Measurements from ENCODE around the gene PPP1R9A.

PPP1R9A gene

GRCh38 chr7:95026421-95027072, 119.2 kb downstream of the PPP1R9A start:
- in situ Hi-C loops (cut with HindIII; ENCODE audit: low sequenced_read_pairs): no loop called here

GRCh38 chr7:95027234-95027872, 120.0 kb downstream of the PPP1R9A start:
- in situ Hi-C loops (cut with HindIII; ENCODE audit: low sequenced_read_pairs): no loop called here

GRCh38 chr7:95028683-95029082, 121.3 kb downstream of the PPP1R9A start:
- in situ Hi-C loops (cut with HindIII; ENCODE audit: low sequenced_read_pairs): no loop called here

GRCh38 chr7:95035295-95035694, 127.9 kb downstream of the PPP1R9A start:
- in situ Hi-C loops (cut with HindIII; ENCODE audit: low sequenced_read_pairs): no loop called here

GRCh38 chr7:95041031-95041430, 133.6 kb downstream of the PPP1R9A start:
- in situ Hi-C loops (cut with HindIII; ENCODE audit: low sequenced_read_pairs): no loop called here

- in situ Hi-C loops (cut with HindIII; ENCODE audit: low sequenced_read_pairs): no loop called here
These were observed 138.0 kb downstream of the PPP1R9A start for GRCh38 chr7:95045236-95045923.

- in situ Hi-C loops (cut with HindIII; ENCODE audit: low sequenced_read_pairs): no loop called here
These were observed 139.3 kb downstream of the PPP1R9A start for GRCh38 chr7:95046494-95047240.

- in situ Hi-C loops (cut with HindIII; ENCODE audit: low sequenced_read_pairs): no loop called here
These were observed 139.9 kb downstream of the PPP1R9A start for GRCh38 chr7:95047291-95047690.

GRCh38 chr7:95052566-95053094, 145.2 kb downstream of the PPP1R9A start:
- in situ Hi-C loops (cut with HindIII; ENCODE audit: low sequenced_read_pairs): no loop called here

- in situ Hi-C loops (cut with HindIII; ENCODE audit: low sequenced_read_pairs): no loop called here
These were observed 147.0 kb downstream of the PPP1R9A start for GRCh38 chr7:95054386-95054785.

- in situ Hi-C loops (cut with HindIII; ENCODE audit: low sequenced_read_pairs): no loop called here
These were observed 147.9 kb downstream of the PPP1R9A start for GRCh38 chr7:95055295-95055694.

GRCh38 chr7:95056107-95056739, 148.8 kb downstream of the PPP1R9A start:
- in situ Hi-C loops (cut with HindIII; ENCODE audit: low sequenced_read_pairs): no loop called here

GRCh38 chr7:95056901-95057300, 149.5 kb downstream of the PPP1R9A start:
- in situ Hi-C loops (cut with HindIII; ENCODE audit: low sequenced_read_pairs): no loop called here

- in situ Hi-C loops (cut with HindIII; ENCODE audit: low sequenced_read_pairs): no loop called here
These were observed 152.5 kb downstream of the PPP1R9A start for GRCh38 chr7:95059842-95060313.

- in situ Hi-C loops (cut with HindIII; ENCODE audit: low sequenced_read_pairs): no loop called here
These were observed 155.5 kb downstream of the PPP1R9A start for GRCh38 chr7:95062901-95063300.

GRCh38 chr7:95066737-95067530, 159.5 kb downstream of the PPP1R9A start:
- in situ Hi-C loops (cut with HindIII; ENCODE audit: low sequenced_read_pairs): no loop called here

GRCh38 chr7:95088536-95089215, 181.3 kb downstream of the PPP1R9A start:
- in situ Hi-C loops (cut with HindIII; ENCODE audit: low sequenced_read_pairs): no loop called here

GRCh38 chr7:95089414-95090315, 182.3 kb downstream of the PPP1R9A start:
- in situ Hi-C loops (cut with HindIII; ENCODE audit: low sequenced_read_pairs): no loop called here
